IPS-18a (cell line): Measurements from ENCODE around the gene DIAPH3.

ENCODE experiments used
- H3K27ac ChIP-seq: one replicate; pipeline ENCODE4 v1.5.1; 2013; ENCODE audit warnings: low read length
- H3K27me3 ChIP-seq: one replicate; pipeline ENCODE4 v1.6.1; 2013; ENCODE audit warnings: mild to moderate bottlenecking, low read length; ENCODE audit not compliant: control insufficient read depth, insufficient read depth
- H3K36me3 ChIP-seq: one replicate; pipeline ENCODE4 v1.6.1; 2013; ENCODE audit warnings: low read depth, low read length; ENCODE audit not compliant: control insufficient read depth
- H3K4me1 ChIP-seq: one replicate; pipeline ENCODE4 v1.6.1; 2013; ENCODE audit warnings: low read depth, low read length; ENCODE audit not compliant: control insufficient read depth
- H3K4me3 ChIP-seq: one replicate; pipeline ENCODE4 v1.5.1; 2013; ENCODE audit warnings: low read length
- H3K9ac ChIP-seq: one replicate; pipeline ENCODE4 v1.6.1; 2013; ENCODE audit warnings: mild to moderate bottlenecking, low read length, moderate library complexity
- H3K9me3 ChIP-seq: one replicate; pipeline ENCODE4 v1.6.1; 2013; ENCODE audit warnings: low read depth, low read length; ENCODE audit not compliant: control insufficient read depth

DIAPH3 gene

GRCh38 chr13:59856281-59856810, 307.4 kb downstream of the DIAPH3 start:
- Histone ChIP-seq H3K9ac (no peak overlapping the region), H3K9me3 (no peaks in the 10 kb centered on the region), H3K36me3 (no peaks in the 10 kb centered on the region), H3K27me3 (no peaks in the 10 kb centered on the region), H3K4me1 (no peaks in the 10 kb centered on the region), H3K4me3 (no peak overlapping the region), H3K27ac (no peak overlapping the region)

DNA sequence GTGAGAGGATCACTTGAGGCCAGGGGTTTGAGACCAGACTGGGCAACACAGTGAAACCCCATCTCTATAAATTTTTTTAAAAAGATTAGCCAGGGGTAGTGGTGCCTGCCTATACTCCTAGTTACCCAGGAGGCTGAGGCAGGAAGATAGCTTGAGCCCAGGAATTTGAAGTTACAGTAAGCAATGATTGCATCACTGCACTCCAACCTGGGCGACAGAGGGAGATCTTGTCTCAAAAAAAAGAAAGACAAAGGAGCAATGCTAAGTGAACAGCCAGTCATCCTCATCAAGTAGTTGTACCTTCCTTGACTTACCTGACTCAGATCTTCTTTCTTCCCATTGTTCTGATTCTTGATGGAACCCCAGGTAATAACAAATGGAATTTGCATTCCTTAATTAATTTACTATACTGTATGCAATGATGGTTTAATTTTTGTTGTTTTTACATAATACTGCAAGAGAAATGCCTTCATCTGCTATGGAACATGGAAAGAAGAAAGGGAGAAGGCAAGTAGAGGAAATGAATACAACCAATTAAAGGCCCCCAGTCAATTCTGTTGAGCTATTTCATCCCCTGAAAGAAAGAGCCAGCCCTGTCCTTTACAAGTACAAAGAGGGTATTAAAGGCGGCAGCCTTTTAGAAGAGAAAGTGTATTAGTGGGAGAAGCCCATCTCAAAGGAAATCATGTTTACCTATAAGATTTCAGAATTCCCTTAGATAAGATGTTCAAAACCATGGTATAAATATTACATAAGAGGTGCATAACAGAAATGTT, 316.7 kb downstream of the DIAPH3 start:
- Histone ChIP-seq H3K27ac (no peak overlapping the region), H3K9me3 (no peaks in the 10 kb centered on the region), H3K4me1 (no peaks in the 10 kb centered on the region), H3K27me3 (no peaks in the 10 kb centered on the region), H3K4me3 (no peak overlapping the region), H3K9ac (no peak overlapping the region), H3K36me3 (no peaks in the 10 kb centered on the region)

DNA sequence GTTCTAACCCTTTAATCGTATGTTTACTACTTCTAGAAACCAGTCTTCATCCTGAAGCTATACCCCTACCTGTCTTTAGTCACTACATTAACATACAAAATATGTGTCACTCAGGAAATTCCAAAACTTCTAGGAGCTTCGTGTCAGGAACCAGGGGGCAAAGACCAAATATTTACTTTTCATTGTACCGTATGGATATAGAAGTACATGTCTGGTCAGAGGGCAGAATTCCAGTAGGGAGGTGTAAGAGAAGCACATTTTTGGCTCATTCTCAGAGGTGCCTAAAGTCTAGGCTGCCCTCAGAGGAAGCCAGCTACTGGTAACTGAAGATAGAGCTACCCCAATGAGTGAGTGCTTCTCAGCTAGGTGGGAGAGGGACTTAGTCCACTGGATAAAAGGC, 320.7 kb downstream of the DIAPH3 start:
- Histone ChIP-seq H3K36me3 (no peaks in the 10 kb centered on the region), H3K27me3 (no peaks in the 10 kb centered on the region), H3K27ac (no peak overlapping the region), H3K9me3 (no peaks in the 10 kb centered on the region), H3K9ac (no peak overlapping the region), H3K4me1 (peaks cover 4% of the 10 kb centered on the region), H3K4me3 (no peak overlapping the region)

- H3K4me1 ChIP-seq: peaks cover 4% of the 10 kb centered on the region
- no peak overlapping the region for H3K4me3 ChIP-seq
- no peak overlapping the region for H3K9ac ChIP-seq
- no peaks in the 10 kb centered on the region for H3K27me3 ChIP-seq
- no peak overlapping the region for H3K27ac ChIP-seq
- no peaks in the 10 kb centered on the region for H3K36me3 ChIP-seq
- H3K9me3 ChIP-seq: no peaks in the 10 kb centered on the region
Measured at GRCh38 chr13:59842507-59842906, 321.2 kb downstream of the DIAPH3 start.

DNA sequence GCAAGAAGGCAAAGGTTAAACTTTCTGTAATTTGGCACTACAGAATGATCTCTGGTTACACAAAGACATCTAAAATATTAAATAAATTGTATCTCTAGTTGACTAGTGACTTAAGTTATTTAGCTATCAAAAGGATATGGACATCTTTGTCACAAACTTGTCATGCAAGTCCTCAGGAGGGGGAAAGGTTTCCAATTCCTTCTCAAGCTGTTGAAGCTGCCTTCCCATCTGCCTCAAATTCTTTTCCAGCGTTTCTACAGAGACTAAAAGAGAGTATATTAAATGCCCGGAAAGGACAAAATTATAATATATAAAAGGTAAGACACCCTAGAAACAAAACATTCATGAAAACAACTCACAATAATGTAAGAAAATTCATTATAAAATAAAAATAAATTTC, 324.5 kb downstream of the DIAPH3 start:
- no peaks in the 10 kb centered on the region for H3K36me3 ChIP-seq
- peaks cover 7% of the 10 kb centered on the region for H3K4me1 ChIP-seq
- no peaks in the 10 kb centered on the region for H3K9me3 ChIP-seq
- H3K9ac ChIP-seq: no peak overlapping the region
- no peak overlapping the region for H3K27ac ChIP-seq
- H3K27me3 ChIP-seq: no peaks in the 10 kb centered on the region
- H3K4me3 ChIP-seq: no peak overlapping the region

DNA sequence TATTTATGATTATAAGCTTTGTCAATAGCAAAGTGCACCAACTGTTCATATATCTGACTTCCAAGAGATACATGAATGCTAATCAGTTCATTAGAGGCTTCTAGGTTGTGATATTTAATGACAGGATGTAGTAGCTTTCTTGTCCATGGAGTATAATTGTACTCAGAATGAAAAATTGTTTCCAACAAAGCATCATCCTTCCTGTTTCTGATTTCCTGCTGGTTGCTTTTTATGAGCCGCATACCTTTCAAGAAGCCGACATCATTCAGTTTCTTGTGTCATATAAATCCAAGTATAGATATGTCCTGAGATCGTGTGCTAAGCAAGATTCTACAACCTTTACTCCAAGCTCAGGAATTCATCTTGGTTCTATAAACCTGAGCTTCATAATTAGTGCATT, 326.6 kb downstream of the DIAPH3 start:
- no peak overlapping the region for H3K27ac ChIP-seq
- no peak overlapping the region for H3K9ac ChIP-seq
- H3K27me3 ChIP-seq: no peaks in the 10 kb centered on the region
- no peaks in the 10 kb centered on the region for H3K9me3 ChIP-seq
- no peak overlapping the region for H3K4me3 ChIP-seq
- peaks cover 8% of the 10 kb centered on the region for H3K4me1 ChIP-seq
- H3K36me3 ChIP-seq: no peaks in the 10 kb centered on the region

DNA sequence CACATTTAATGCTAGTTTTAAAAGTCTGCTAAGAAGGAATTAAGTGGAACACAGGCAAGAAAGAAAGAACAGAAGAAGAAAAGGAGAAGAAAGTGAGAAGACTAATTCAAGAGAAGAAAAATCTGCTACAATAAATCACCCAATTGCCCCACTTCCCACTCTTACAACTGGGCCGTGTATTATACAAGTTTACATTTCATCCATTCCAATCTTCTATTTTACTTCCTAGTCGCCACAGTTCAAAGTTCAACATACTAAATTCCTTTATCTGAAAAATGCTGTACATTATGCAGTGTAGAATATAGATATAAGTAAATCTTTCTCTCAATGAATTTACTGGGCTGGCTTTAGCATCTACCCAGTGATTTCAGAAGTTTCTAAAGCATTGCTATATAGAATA, 328.2 kb downstream of the DIAPH3 start:
- Histone ChIP-seq H3K9me3 (no peaks in the 10 kb centered on the region), H3K27me3 (no peaks in the 10 kb centered on the region), H3K4me3 (no peak overlapping the region), H3K9ac (no peak overlapping the region), H3K27ac (no peak overlapping the region), H3K36me3 (no peaks in the 10 kb centered on the region), H3K4me1 (peaks cover 4% of the 10 kb centered on the region)

- peaks cover 4% of the 10 kb centered on the region for H3K4me1 ChIP-seq
- H3K27me3 ChIP-seq: no peaks in the 10 kb centered on the region
- H3K4me3 ChIP-seq: no peak overlapping the region
- H3K9ac ChIP-seq: no peak overlapping the region
- H3K27ac ChIP-seq: no peak overlapping the region
- no peaks in the 10 kb centered on the region for H3K9me3 ChIP-seq
- no peaks in the 10 kb centered on the region for H3K36me3 ChIP-seq
Measured at GRCh38 chr13:59834801-59835200, 328.9 kb downstream of the DIAPH3 start.

GRCh38 chr13:59829690-59830089, 334.0 kb downstream of the DIAPH3 start:
- H3K4me1 ChIP-seq: peaks cover 4% of the 10 kb centered on the region
- no peaks in the 10 kb centered on the region for H3K9me3 ChIP-seq
- H3K9ac ChIP-seq: no peak overlapping the region
- H3K27me3 ChIP-seq: no peaks in the 10 kb centered on the region
- H3K4me3 ChIP-seq: no peak overlapping the region
- H3K36me3 ChIP-seq: no peaks in the 10 kb centered on the region
- no peak overlapping the region for H3K27ac ChIP-seq

DNA sequence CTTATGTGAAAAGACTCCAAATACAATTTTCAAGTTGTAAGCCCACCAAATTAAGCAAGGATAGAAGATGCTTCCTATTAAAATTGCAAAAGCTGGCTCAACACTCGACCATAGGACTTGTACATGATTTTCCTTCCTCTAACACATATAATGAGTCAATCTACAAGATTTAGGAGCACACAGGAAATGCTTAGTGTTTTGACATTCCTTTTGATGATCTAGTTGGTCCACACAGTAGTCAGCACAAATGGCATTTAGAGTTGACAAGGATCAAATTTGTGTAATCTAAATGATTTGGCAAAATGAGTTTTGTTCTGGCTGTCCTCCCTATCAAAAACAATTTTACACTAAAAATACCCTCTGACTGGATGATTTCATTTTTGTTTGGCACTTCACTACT, 340.2 kb downstream of the DIAPH3 start:
- Histone ChIP-seq H3K9ac (no peak overlapping the region), H3K4me3 (no peak overlapping the region), H3K27ac (no peak overlapping the region)

DNA sequence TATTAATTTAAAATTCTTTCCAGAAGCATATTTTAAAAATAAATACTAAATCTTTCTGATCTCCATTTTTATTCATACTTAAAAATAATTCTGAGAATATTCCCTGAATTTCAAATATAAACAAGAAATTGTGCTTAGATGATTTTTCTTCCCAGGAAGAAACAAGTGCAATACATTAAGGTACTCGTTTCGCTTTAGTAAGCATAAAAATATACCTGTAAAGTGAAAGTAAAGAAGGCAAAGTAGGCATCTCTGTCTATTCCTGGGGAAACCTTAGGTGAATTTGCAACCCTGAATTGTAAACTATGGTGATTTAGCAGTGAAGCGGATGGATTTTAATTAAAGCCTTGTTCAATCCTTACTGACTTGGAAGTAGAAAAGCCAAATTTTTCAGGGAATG, 354.2 kb downstream of the DIAPH3 start:
- Histone ChIP-seq H3K9me3 (no peaks in the 10 kb centered on the region), H3K4me1 (peaks cover 13% of the 10 kb centered on the region), H3K27ac (no peak overlapping the region), H3K36me3 (no peaks in the 10 kb centered on the region), H3K9ac (no peak overlapping the region), H3K4me3 (no peak overlapping the region), H3K27me3 (no peaks in the 10 kb centered on the region)

More for the DNA sequence above, 340.2 kb downstream of the DIAPH3 start:
- no peaks in the 10 kb centered on the region for H3K36me3 ChIP-seq
- H3K4me1 ChIP-seq: no peaks in the 10 kb centered on the region
- H3K9me3 ChIP-seq: no peaks in the 10 kb centered on the region
- no peaks in the 10 kb centered on the region for H3K27me3 ChIP-seq

GRCh38 chr13:59806801-59807200, 356.9 kb downstream of the DIAPH3 start:
- peaks cover 14% of the 10 kb centered on the region for H3K4me1 ChIP-seq
- H3K9ac ChIP-seq: no peak overlapping the region
- no peak overlapping the region for H3K4me3 ChIP-seq
- no peaks in the 10 kb centered on the region for H3K27me3 ChIP-seq
- no peaks in the 10 kb centered on the region for H3K36me3 ChIP-seq
- H3K9me3 ChIP-seq: no peaks in the 10 kb centered on the region
- H3K27ac ChIP-seq: no peak overlapping the region
